ENCODE measurements around the gene ACBD6. TPM values are rescaled to one million over a fixed set of nuclear protein-coding genes. Genes with fewer than 3 reads are reported as not detected.

Gene ACBD6
- total and polyA plus RNA-seq, 2 of the 4 experiments (the other 2 are of a cell fraction) = 52.5 to 59.1 TPM

DNA sequence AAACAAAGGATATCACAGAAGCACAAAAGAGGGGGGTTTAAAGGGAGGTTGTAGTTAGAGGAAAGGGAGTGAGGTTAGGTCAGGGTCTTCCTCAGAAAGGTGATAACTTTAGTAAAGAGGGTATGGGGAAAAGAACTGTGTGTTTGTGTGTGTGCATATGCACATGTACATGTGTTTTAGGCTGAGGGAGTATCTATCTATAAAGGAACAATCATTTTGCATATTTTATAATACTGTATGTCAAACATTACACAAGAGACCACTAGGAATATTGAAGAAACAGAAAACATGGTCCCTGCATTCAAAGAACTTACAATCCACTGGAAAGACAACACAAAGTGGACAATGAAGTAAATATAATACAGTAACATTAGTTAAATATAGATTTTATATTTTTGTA lies 132.2 kb downstream of the ACBD6 start:
- Histone ChIP-seq H3K36me3 (ENCODE audit: control insufficient read depth, insufficient read depth, low read length) (no peaks in the 10 kb centered on the region), H2AK9ac (replicated peaks; ENCODE audit: low read depth, low read length, poor library complexity) (no peak overlapping the region), H3K56ac (ENCODE audit: extremely low read depth, insufficient read depth, low read length) (no peak overlapping the region), H3K23ac (ENCODE audit: low read depth, low read length) (no peak overlapping the region), H4K20me1 (ENCODE audit: insufficient read depth, low read length) (peaks cover 2% of the 10 kb centered on the region; the same call in 1 of the 2 replicates), H4K5ac (ENCODE audit: low read depth, low read length) (no peak overlapping the region), H2BK120ac (ENCODE audit: low read depth, low read length) (no peak overlapping the region), H3K14ac (replicated peaks; ENCODE audit: low read depth, low read length) (no peak overlapping the region), H2AK5ac (ENCODE audit: low read depth, low read length) (no peak overlapping the region), H3K9me1 (ENCODE audit: insufficient read depth, low read length) (peaks cover 4% of the 10 kb centered on the region), H2BK20ac (ENCODE audit: low read depth, low read length) (no peak overlapping the region), H3K9me3 (ENCODE audit: control insufficient read depth, insufficient read depth, low read length) (no peaks in the 10 kb centered on the region), H3K18ac (ENCODE audit: low read depth, low read length) (no peak overlapping the region), H2BK5ac (ENCODE audit: low read depth, low read length, poor library complexity, severe bottlenecking) (no peak overlapping the region), H3K79me1 (ENCODE audit: low read depth in 1 of 2, low read length in 2 of 2) (peaks cover 10 to 27% of the 10 kb centered on the region in 2 experiments), H3K4ac (ENCODE audit: low read depth, low read length) (no peak overlapping the region), H3K4me1 (ENCODE audit: control insufficient read depth, insufficient read depth, low read length) (0 out of 2 replicates have a peak, but pooled peaks cover 2% of the 10 kb centered on the region), H4K91ac (ENCODE audit: insufficient read depth, low read depth, low read length) (no peak overlapping the region), H4K8ac (ENCODE audit: low read depth in 2 of 2, low read length in 2 of 2) (no peak overlapping the region), H3K4me3 (ENCODE audit: insufficient read depth, low read depth, low read length) (no peak overlapping the region), H3K4me2 (ENCODE audit: low read depth, low read length) (no peak overlapping the region), H3K27ac (ENCODE audit: insufficient read depth, low read length) (no peak overlapping the region), H2AFZ (replicated peaks; ENCODE audit: low read length, poor library complexity) (no peak overlapping the region), H3K9ac (ENCODE audit: low read depth, low read length) (no peak overlapping the region), H3K27me3 (ENCODE audit: control insufficient read depth, insufficient read depth, low read length) (no peaks in the 10 kb centered on the region), H2BK15ac (ENCODE audit: low read depth, low read length) (no peak overlapping the region)
- intact Hi-C loops (cut with micrococcal nuclease) = no loop called here
- BruUV-seq (replicated peaks) = no TSS peak
- ChIA-PET POLR2A (ENCODE audit: unreplicated experiment) (no interaction called here), CTCF (no interaction called here)
- DNase-seq (no peak), ATAC-seq (ENCODE audit: low read depth) (no peak)
- dilution Hi-C loops (cut with HindIII; ENCODE audit: low sequenced_read_pairs, unreplicated experiment) = no loop called here
- in situ Hi-C loops (cut with MboI; ENCODE audit: low sequenced_read_pairs) = no loop called here
- TF ChIP-seq, protein P1, sequence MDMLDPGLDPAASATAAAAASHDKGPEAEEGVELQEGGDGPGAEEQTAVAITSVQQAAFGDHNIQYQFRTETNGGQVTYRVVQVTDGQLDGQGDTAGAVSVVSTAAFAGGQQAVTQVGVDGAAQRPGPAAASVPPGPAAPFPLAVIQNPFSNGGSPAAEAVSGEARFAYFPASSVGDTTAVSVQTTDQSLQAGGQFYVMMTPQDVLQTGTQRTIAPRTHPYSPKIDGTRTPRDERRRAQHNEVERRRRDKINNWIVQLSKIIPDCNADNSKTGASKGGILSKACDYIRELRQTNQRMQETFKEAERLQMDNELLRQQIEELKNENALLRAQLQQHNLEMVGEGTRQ (IDR thresholded peaks at IDR 0.05; ENCODE audit: low read depth, low read length) = no peak
- no peak for TF ChIP-seq RCOR1 (IDR thresholded peaks at IDR 0.05; ENCODE audit: insufficient replicate concordance, low read length)
- no peak for TF ChIP-seq NFE2L2 (IDR thresholded peaks at IDR 0.05; ENCODE audit: low read depth, low read length)
- TF ChIP-seq FOS (IDR thresholded peaks at IDR 0.05; ENCODE audit: low read depth, low read length) = no peak
- TF ChIP-seq, protein P2, sequence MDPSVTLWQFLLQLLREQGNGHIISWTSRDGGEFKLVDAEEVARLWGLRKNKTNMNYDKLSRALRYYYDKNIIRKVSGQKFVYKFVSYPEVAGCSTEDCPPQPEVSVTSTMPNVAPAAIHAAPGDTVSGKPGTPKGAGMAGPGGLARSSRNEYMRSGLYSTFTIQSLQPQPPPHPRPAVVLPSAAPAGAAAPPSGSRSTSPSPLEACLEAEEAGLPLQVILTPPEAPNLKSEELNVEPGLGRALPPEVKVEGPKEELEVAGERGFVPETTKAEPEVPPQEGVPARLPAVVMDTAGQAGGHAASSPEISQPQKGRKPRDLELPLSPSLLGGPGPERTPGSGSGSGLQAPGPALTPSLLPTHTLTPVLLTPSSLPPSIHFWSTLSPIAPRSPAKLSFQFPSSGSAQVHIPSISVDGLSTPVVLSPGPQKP (IDR thresholded peaks at IDR 0.05; ENCODE audit: borderline replicate concordance, low read depth, low read length) = no peak
- no peak for TF ChIP-seq RAD21 (IDR thresholded peaks at IDR 0.05; ENCODE audit: low read length)
